Measurements from ENCODE around the gene ATAD5. TPM values are rescaled to one million over a fixed set of nuclear protein-coding genes. Genes with fewer than 3 reads are reported as not detected.
"Not testable (repeated sequence)": the region's sequence is repeated elsewhere in the genome, so short reads cannot be mapped to it uniquely, and the experiment has no call there.

Gene ATAD5
- total RNA-seq, 1 donor from 2014 or later = 0.36 TPM

DNA sequence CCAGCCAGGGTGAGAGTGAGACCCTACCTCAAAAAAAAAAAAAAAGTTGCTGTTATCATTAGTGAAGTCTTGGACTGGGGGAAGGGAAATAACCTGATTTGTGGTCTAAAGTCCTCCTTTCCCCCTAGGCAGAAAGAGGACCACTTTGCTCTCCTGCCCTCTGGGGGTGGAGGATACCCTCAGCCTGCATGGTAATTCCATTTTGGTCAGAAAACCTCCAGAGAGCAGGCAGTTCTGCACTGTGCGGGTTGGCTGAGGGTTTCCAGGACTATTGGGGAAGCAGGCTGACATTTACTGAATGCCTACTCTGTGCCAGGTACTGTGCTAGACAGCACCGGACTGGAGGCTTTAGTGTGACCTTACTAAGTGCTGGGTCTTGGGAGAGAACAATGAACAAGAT lies 92.6 kb downstream of the ATAD5 start:
- Histone ChIP-seq H3K4me3 (no peak overlapping the region), H3K4me1 (peaks cover 24% of the 10 kb centered on the region), H3K27ac (replicated peaks) (no peak overlapping the region), H3K27me3 (ENCODE audit: low read depth) (peaks cover 62% of the 10 kb centered on the region), H3K9me3 (replicated peaks) (no peaks in the 10 kb centered on the region), H3K36me3 (peaks cover 3% of the 10 kb centered on the region)
- intact Hi-C loops (cut with micrococcal nuclease) = no loop called here
- no peak for DNase-seq
- TF ChIP-seq, protein P1, sequence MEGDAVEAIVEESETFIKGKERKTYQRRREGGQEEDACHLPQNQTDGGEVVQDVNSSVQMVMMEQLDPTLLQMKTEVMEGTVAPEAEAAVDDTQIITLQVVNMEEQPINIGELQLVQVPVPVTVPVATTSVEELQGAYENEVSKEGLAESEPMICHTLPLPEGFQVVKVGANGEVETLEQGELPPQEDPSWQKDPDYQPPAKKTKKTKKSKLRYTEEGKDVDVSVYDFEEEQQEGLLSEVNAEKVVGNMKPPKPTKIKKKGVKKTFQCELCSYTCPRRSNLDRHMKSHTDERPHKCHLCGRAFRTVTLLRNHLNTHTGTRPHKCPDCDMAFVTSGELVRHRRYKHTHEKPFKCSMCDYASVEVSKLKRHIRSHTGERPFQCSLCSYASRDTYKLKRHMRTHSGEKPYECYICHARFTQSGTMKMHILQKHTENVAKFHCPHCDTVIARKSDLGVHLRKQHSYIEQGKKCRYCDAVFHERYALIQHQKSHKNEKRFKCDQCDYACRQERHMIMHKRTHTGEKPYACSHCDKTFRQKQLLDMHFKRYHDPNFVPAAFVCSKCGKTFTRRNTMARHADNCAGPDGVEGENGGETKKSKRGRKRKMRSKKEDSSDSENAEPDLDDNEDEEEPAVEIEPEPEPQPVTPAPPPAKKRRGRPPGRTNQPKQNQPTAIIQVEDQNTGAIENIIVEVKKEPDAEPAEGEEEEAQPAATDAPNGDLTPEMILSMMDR (IDR thresholded peaks at IDR 0.05; ENCODE audit: borderline replicate concordance) = no peak

DNA sequence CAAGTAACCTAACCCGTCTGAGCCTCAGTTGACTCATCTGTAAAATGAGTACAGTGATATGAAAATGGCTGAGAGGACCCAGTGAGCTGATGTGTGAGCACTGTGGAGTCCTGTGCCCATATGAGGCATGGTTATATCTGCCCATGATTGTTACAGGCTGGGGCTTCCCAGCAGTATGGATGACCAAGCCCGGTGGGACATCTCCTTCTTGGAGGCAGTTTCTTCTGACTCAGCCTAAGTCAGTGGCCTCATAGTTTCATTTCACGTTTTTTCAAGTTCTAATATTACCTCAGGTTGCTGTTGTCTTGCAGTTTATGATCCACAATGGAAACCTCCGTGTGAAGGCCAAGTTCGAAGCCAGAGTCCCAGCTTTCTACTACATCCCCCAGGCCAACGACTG lies 94.8 kb downstream of the ATAD5 start:
- Histone ChIP-seq H3K4me3 (no peak overlapping the region), H3K27ac (replicated peaks) (no peak overlapping the region), H3K4me1 (peaks cover 14% of the 10 kb centered on the region), H3K27me3 (ENCODE audit: low read depth) (peaks cover 64% of the 10 kb centered on the region), H3K36me3 (peaks cover 3% of the 10 kb centered on the region), H3K9me3 (replicated peaks) (no peaks in the 10 kb centered on the region)
- TF ChIP-seq, protein P1 (IDR thresholded peaks at IDR 0.05; ENCODE audit: borderline replicate concordance) = no peak
- DNase-seq = no peak
- intact Hi-C loops (cut with micrococcal nuclease) = no loop called here

DNA sequence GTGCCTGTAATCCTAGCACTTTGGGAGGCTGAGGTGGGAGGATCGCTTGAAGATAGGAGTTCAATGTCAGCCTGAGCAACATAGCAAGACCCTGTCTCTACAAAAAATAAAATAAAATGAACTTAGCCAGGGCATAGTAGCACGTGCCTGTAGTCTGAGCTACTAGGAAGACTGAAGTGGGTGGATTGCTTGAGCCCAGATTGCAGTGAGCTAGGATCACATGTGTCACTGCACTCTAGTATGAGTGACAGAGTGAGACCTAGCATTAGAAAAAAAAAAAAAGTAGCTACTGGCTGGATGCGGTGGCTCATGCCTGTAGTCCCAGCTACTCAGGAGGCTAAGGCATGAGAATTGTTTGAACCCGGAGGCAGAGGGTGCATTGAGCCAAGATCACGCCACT lies 96.0 kb downstream of the ATAD5 start:
- no peak for DNase-seq
- peaks cover 2% of the 10 kb centered on the region for H3K4me1 ChIP-seq
- H3K27ac ChIP-seq (replicated peaks) = no peak overlapping the region
- H3K9me3 ChIP-seq (replicated peaks) = no peaks in the 10 kb centered on the region
- TF ChIP-seq, protein P1 (IDR thresholded peaks at IDR 0.05; ENCODE audit: borderline replicate concordance) = no peak
- H3K4me3 ChIP-seq = no peak overlapping the region
- intact Hi-C loops (cut with micrococcal nuclease) = no loop called here
- H3K27me3 ChIP-seq (ENCODE audit: low read depth) = peaks cover 58% of the 10 kb centered on the region
- H3K36me3 ChIP-seq = peaks cover 3% of the 10 kb centered on the region

DNA sequence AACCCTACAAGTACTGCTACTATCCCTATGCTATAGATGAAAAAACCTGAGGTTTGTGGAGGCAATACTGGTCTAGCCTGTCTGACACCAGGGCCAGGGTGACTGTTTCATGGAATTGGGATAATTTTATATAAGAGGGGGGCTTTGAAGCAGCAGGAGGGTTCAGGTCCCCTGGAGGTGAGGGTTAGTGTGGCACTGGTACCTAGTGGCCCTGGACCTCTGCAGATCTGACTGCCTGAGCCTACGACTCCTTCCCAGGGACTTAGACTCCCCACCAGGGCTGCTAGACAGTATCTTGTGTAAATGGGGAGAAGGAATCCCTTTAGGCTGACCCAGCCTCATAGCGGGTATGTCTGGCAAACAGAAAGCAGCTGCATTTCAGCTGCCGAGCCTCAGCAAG lies 96.8 kb downstream of the ATAD5 start:
- TF ChIP-seq, protein P1 (IDR thresholded peaks at IDR 0.05; ENCODE audit: borderline replicate concordance) = no peak
- Histone ChIP-seq H3K4me1 (no peaks in the 10 kb centered on the region), H3K36me3 (peaks cover 3% of the 10 kb centered on the region), H3K9me3 (replicated peaks) (no peaks in the 10 kb centered on the region), H3K27me3 (ENCODE audit: low read depth) (peaks cover 50% of the 10 kb centered on the region), H3K27ac (replicated peaks) (no peak overlapping the region), H3K4me3 (no peak overlapping the region)
- DNase-seq = no peak
- intact Hi-C loops (cut with micrococcal nuclease) = no loop called here

DNA sequence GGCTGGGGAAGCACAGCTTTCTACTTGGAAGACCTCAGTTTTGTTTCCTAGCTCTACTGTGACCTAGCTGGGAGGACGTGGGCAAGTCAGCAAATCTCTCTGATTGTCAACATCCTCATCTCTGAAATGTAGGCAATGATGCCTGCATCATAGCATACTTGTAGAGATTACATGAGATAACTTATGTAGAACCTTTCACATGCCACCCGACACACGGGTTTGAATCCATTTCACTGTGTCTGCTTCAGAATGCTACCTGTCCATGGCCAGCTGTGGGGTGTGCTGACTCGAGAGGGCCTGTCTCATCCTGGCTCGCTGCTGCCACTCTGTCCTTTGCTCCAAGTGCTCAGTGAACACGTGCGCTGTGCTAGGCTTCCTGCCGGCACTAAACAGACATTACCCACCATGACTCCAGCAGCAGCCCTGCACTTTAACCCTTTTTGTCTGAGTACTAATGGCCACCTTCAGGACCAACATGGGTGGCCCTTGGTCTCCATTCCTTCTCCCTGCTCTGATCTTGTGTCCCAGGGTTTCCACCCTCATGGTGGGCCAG lies 97.4 kb downstream of the ATAD5 start:
- H3K27me3 ChIP-seq (ENCODE audit: low read depth) = peaks cover 44% of the 10 kb centered on the region
- peaks cover 3% of the 10 kb centered on the region for H3K36me3 ChIP-seq
- no peak for DNase-seq
- intact Hi-C loops (cut with micrococcal nuclease) = no loop called here
- H3K4me3 ChIP-seq = no peak overlapping the region
- H3K9me3 ChIP-seq (replicated peaks) = no peaks in the 10 kb centered on the region
- no peak overlapping the region for H3K27ac ChIP-seq (replicated peaks)
- TF ChIP-seq, protein P1 (IDR thresholded peaks at IDR 0.05; ENCODE audit: borderline replicate concordance) = no peak
- no peaks in the 10 kb centered on the region for H3K4me1 ChIP-seq

DNA sequence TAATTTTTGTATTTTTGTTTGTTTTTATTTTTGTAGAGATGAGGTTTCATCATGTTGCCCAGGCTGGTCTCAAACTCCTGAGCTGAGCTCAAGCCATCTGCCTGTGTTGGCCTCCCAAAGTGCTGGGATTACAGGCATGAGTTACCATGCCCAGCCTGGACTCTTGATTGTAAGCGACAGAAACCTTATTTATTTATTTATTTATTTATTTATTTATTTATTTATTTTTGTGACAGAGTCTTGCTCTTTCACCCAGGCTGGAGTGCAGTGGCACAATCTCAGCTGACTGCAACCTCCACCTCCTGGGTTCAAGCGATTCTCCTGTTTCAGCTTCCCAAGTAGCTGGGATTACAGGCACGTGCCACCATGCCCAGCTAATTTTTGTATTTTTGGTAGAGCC lies 98.1 kb downstream of the ATAD5 start:
- H3K4me3 ChIP-seq; DNase-seq; H3K9me3 ChIP-seq (replicated peaks); H3K27ac ChIP-seq (replicated peaks); H3K4me1 ChIP-seq; intact Hi-C loops (cut with micrococcal nuclease); H3K36me3 ChIP-seq: not testable (repeated sequence)
- peaks cover 37% of the 10 kb centered on the region for H3K27me3 ChIP-seq (ENCODE audit: low read depth)

Measured in left ventricle myocardium inferior (tissue), 1 donor.